DMS153 treated with DMSO at 0.1 percent for 48 hours (cell line): ENCODE measurements around the gene REXO1.
"Not testable (repeated sequence)": the region's sequence is repeated elsewhere in the genome, so short reads cannot be mapped to it uniquely, and the experiment has no call there.

Source experiments
- DNase-seq: peaks from one replicate; lab custom pipeline; 2025; ENCODE audit not compliant: unreplicated experiment; lab: John Stamatoyannopoulos, UW

REXO1 gene

GRCh38 chr19:1875646-1876495 is 27.6 kb upstream of the REXO1 start:
- DNase-seq, result peak; percentile 40

DNA sequence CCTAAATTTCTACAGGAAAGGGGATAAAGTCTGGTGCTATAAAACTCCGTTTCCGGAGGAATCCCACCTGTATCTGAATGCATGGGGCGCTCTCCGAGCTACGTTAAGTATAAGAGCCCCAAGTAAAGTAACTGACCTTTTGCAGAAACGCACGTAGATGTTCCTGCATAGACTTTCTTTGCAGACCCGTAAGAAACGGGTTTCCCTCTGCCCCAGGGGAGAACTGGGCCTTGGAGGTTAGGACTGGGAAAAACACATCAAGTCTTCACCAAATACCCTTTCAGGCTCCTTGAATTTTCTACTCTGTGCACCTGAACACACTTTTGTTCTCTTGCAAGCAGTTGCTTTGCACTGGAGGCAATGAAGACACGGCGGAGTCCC is 27.0 kb upstream of the REXO1 start:
- not testable (repeated sequence) for DNase-seq

GRCh38 chr19:1874554-1875185 is 26.4 kb upstream of the REXO1 start:
- no peak for DNase-seq

DNA sequence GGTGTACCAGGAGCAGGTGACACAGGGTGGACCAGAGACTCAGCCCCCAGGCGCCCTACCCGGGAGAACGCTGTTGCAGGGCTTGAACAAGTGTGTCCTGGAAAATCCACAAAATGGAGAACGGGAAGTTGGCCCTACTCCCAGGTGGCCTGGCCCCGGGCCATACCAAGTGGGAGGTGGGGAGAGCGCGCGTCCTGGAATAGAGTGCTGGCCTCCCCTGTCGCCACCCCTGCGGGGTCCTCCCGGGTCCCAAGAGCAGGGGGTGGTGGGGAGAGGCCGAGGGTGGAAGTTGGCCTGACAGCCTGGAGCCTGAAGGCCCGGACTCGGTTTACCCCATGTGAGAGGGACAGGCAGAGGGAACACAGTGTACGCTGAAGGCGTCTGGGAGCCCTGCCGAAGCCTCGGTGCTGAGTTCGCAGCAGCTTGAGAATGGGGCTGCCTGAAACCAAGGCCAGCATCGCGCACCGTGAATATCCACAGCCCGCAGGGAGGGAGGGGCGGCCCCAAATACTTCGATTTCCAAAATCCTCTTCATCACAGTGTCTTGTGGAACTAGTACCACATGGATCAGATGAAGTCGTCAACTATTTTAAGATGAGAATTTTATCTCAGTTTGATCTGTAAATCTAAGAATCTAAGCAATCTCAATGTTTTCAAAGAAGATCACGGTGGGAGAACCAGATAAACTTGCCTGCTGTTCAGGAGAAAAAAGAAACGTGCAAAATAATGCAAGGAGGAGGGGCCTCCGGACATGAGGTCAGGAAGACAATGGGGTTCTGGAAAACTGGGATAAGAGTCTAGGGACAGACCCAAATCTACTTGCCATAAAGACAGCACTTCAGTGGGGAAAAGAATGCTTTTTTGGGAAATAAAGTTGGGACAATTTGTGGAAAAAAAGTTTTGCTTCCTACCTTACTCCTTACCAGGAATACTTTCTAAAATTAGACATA is 25.5 kb upstream of the REXO1 start:
- no peak for DNase-seq

GRCh38 chr19:1872807-1873523 is 24.7 kb upstream of the REXO1 start:
- no peak for DNase-seq

GRCh38 chr19:1871630-1872029 is 23.3 kb upstream of the REXO1 start:
- no peak for DNase-seq

DNA sequence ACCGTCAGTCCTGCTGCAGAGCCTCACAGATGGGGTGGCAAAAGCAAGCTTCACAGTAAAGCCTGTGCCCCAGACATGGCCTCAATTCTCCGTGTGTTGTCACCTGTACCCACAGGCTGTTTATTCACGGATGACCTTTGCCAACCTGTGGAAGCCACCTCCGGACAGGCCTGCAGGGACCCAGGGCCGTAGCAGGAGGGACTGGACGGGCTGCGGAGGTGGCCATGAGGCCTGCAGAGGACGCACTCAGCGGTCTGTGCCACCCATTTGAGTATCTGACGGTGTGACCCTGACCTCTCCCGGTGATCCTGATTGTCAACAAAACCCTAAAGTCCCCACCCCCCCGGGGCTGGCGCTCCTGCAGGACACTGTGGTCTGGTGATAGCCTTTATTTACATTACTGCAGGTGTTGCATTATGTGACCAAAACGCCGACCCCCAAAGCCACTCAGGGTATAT is 22.9 kb upstream of the REXO1 start:
- DNase-seq, result no peak

DNA sequence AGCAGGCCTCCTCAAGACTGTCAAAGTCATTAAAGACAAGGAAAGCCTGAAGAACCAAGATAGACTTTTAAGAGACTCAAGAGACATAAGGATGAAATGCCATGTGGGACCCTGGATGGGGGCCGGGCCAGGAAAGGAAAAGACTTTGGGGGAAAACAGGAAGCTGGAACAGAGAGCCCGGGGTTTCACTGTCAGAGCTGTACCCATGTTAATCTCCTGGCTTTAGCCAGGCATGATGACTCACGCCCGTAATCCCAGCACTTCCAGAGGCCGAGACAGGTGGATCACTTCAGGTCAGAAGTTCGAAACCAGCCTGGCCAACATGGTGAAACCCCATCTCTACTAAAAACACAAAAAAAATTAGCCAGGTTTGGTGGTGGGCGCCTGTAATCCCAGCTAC is 20.7 kb upstream of the REXO1 start:
- DNase-seq, result no peak

DNA sequence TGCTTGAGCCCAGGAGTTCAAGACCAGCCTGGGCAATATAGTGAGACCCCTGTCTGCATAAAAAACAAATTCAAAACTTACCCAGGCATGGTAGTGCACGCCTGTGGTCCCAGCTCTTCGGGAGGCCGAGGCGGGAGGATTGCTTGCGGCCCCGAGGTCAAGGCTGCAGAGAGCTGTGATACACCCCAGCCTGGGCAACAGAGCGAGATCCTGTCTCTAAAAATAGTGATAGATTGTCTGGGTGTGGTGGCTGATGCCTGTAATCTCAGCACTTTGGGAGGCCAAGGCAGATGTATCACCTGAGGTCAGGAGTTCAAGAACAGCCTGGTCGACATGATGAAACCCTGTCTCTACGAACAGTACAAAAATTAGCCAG is 19.1 kb upstream of the REXO1 start:
- no peak for DNase-seq

- no peak for DNase-seq
Measured at GRCh38 chr19:1866693-1867348, 18.5 kb upstream of the REXO1 start.

DNA sequence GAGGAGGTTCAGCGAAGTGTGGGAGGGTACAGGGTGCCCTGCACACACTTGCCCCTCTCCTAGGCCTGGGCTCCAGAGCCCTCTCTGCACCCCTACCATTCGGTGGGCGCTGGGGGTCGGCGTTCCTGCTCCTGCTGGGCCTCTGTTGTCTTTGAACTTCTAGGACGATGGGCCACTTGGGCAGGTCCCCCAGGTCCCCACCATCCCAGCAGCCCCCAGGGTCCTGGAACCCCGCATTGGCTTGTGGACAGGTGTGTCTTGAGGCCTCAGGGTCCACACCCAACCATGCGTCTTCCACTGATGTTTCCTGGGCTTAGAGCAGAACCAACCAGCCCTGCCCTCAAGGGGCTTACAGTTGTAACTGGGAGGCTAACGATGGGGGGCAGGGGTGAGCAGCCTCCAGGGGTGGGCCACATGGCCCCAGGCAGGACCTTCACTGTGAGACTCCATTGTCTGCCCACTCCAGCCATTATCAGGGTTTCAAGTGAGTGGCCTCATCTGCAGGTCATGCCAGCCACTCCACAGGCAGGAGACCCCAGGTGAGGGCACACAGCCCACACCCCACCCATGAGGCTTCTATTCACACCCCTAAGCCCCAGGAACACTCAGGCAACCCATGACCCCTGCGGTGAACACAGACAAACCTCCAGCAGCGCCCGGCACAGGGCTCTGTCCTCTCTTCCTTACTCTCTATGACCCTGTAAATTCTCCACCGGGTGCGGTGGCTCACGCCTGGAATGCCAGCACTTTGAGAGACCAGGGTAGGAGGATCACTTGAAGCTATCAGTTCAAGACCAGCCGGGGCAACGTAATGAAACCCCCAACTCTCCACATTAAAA is 17.1 kb upstream of the REXO1 start:
- DNase-seq, result no peak

DNA sequence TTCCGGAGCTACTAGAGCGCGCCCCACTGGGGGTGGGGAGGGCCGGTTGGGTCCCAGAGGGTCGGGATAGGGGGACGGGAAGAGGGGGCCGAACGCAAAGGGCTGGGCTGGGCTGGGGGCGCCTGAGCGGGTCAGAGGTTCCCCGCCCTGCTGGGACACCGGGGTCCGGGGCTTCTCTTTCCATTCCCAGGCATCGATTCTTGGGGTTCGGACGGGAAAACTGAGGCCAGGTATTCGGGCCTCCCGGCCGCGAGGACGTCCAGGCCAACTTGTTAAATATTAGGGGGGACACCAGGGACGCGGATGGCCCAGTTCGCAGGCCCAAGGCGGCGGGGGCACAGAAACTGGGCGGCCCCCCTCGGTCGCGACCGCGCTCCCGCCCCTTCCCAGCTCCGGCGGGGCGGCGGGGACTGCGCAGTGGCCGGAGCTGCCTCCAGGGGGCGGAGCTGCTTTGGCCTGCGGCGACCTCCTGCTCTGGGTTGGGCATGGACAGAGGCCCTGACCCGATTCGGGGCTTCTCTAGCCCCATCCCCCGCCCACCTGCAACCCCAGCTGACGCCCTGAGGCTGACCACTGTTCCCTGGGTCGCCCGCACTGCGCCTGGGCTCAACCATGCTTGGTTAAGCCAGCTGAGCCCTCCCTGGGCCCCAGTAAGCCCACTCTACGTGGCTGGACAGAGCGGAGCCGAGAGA is 16.3 kb upstream of the REXO1 start:
- DNase-seq, result no peak

GRCh38 chr19:1863638-1864479 is 15.6 kb upstream of the REXO1 start:
- peak; percentile 49 for DNase-seq

DNA sequence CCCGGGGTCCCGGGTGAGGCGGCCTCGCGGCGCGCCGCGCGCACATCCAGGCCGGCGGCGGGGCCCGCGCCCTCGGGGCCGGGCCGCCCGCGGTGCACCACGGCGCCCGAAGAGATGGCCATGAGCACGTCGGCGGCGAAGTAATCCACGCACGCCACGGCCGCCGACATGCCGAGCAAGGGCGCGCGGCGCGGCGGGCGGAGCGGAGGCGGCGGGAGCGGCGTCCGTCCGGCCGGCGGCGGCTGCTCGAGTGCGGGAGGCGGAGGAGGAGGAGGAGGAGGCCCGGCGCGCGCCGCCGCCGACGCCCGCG is 15.0 kb upstream of the REXO1 start, which contains the start of gene KLF16:
Gene KLF16 (minus strand): TSS at position 252 of the 310 bp plus-strand sequence. CDS start 82 bp downstream, at position 170.
- DNase-seq, result no peak

DNA sequence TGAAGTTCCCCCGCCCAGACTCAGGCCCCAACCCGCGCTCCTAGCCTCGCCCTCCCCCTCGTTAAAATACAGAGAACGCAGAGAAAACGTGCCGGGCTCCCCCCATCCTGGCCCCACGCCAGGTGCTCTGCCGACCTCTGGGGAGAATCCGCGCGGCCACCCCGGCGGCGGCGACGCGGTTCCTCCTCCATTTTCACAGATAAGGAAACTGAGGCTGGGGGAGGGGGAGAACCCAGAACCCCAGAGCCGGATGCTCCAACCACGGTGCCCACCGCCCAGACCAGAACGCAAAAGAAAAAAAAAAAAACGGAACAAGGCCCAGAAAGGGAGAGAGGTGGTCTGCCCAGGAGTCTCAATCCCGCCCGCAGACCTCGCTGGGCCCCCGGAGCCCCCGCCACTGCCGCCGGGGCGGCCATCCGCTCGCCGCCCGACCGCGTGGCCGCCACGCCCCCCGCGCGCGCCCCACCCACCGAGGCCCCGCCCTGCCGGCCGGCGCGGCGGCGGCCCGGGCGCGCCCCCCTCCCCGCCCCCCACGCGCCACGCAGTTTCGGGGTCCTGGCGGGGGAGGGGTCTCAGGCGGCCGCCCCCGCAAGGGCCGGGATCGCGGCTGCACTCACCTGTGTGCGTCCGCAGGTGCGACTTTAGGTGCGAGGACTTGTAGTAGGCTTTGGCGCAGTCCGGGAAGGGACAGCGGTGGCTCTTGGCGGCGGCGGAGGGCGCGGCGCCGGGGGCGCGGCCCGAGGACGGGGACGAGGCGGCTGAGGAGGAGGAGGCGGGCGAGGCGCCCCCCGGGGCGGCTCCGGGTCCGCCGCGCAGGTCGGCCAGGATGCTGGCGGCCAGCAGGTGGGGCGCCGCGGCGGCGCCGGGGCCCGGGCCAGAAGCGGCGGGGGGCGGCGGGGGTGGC is 14.4 kb upstream of the REXO1 start:
- DNase-seq, result no peak

DNA sequence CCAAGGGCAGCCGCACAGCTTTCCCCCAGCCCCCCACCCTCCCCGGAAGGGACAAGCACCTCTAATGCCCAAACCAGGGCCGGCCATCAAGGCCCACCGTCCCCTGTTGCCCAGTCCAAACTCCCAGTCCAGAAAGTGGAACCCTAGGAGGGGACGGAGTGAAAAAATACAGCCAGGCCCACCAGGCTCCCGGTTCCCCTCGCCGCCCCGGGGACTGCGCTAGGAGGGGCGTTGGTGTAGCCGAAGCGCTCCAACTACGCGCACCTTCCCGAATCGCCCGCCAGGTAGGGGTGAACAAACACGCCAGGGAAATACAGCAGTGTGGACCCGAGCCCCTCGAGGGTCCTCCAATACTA is 13.8 kb upstream of the REXO1 start:
- no peak for DNase-seq

- no peak for DNase-seq
Measured at GRCh38 chr19:1861599-1862031, 13.3 kb upstream of the REXO1 start.
